Loucy (cell line): ENCODE data around the gene REST.

Source experiments
- EZH2phosphoT487 ChIP-seq: fragments of 200-600 bp; IDR thresholded peaks from 2 replicates; pipeline ENCODE4 v1.6.1; 2018; ENCODE audit warnings: antibody characterized with exemption, mild to moderate bottlenecking, moderate library complexity, borderline replicate concordance
- TF ChIP-seq, protein P1 (sequence below): fragments of 200-600 bp; sonication (generic); conservative IDR thresholded peaks from 2 replicates; pipeline ENCODE4 v1.5.1; 2014; ENCODE audit warnings: mild to moderate bottlenecking, antibody characterized with exemption, low read length

DNA sequence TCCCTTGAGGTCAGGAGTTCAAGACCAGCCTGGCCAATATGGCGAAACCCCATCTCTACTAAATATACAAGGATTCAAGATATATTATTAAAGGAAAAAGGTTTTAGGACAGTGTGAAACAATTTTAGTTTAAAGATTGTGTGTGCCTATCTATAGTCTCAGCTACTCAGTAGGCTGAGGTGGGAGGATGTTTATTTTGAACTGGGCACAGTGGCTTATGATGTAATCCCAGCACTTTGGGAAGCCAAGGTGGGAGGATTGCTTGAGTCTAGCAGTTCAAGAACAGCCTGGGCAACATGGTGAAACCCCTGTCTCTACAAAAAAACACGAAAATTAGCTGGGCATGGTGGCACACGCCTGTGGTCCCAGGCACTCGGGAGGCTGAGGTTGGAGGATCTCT is 31.4 kb upstream of the REST start:
- TF ChIP-seq, protein P1, sequence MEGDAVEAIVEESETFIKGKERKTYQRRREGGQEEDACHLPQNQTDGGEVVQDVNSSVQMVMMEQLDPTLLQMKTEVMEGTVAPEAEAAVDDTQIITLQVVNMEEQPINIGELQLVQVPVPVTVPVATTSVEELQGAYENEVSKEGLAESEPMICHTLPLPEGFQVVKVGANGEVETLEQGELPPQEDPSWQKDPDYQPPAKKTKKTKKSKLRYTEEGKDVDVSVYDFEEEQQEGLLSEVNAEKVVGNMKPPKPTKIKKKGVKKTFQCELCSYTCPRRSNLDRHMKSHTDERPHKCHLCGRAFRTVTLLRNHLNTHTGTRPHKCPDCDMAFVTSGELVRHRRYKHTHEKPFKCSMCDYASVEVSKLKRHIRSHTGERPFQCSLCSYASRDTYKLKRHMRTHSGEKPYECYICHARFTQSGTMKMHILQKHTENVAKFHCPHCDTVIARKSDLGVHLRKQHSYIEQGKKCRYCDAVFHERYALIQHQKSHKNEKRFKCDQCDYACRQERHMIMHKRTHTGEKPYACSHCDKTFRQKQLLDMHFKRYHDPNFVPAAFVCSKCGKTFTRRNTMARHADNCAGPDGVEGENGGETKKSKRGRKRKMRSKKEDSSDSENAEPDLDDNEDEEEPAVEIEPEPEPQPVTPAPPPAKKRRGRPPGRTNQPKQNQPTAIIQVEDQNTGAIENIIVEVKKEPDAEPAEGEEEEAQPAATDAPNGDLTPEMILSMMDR = no peak
- TF ChIP-seq EZH2phosphoT487 = no peak
